Non-pigmented ciliary epithelial cell (primary cell): ENCODE results near the gene LCMT2.

ENCODE experiments used
- DNase-seq: peaks from one replicate; pipeline ENCODE4 v3.0.0-alpha.2; 2010; ENCODE audit warnings: low read depth

LCMT2 gene

DNA sequence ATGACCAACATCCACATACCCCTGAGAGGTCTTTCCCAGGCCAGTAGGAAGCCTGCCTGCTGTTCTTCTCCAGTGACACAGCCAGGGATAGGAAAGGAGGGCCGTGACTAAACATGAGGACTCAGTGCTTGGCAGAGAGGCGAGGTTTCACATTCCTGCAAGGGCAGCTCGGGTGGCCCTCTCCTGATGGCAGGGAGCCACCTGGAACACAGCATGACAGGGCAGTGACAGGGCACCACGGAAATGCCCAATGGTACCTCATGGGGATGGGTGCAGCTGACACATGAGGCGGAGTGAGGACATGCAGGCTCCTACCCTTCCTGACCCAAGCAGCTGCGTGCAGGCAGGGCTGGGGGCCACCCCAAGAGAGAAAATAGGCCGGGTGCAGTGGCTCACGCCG is 56.2 kb downstream of the LCMT2 start:
- no peak for DNase-seq
